Measurements from ENCODE around the gene BICC1.

- no peak for TF ChIP-seq CTCF (IDR thresholded peaks at IDR 0.05; ENCODE audit: low read depth, low read length, missing input control)
- TF ChIP-seq REST (IDR thresholded peaks at IDR 0.05): no peak
- TF ChIP-seq RXRA (IDR thresholded peaks at IDR 0.05): no peak
- TF ChIP-seq ATF3 (IDR thresholded peaks at IDR 0.05): no peak
- TF ChIP-seq HNF4G (IDR thresholded peaks at IDR 0.05): no peak
- TF ChIP-seq RAD21 (IDR thresholded peaks at IDR 0.05): no peak
- no peak for TF ChIP-seq GABPA (IDR thresholded peaks at IDR 0.05 in 1 of 2, conservative IDR thresholded peaks at IDR 0.05 in 1 of 2)
- TF ChIP-seq FOXA1 (IDR thresholded peaks at IDR 0.05): no peak
- no peak for TF ChIP-seq EGR1 (IDR thresholded peaks at IDR 0.05; ENCODE audit: low read depth in 2 of 2)
- TF ChIP-seq SP1 (IDR thresholded peaks at IDR 0.05): no peak
- no peak for TF ChIP-seq MAX (IDR thresholded peaks at IDR 0.05)
- TF ChIP-seq ZBTB33 (IDR thresholded peaks at IDR 0.05): no peak
- TF ChIP-seq TAF1 (conservative IDR thresholded peaks at IDR 0.05): no peak
These were observed 243.0 kb downstream of the BICC1 start for GRCh38 chr10:58755677-58756076.

Measured in liver (tissue), 3 donors.